Raji (cell line): Measurements from ENCODE around the gene SORD.

ENCODE experiments used
- POLR2A ChIP-seq: IDR thresholded peaks from 2 replicates; pipeline ENCODE4 v1.6.1; 2011; ENCODE audit warnings: low read depth, low read length, control low read depth; ENCODE audit not compliant: insufficient read depth

The SORD gene

GRCh38 chr15:45106002-45106790 is 83.2 kb downstream of the SORD start:
- no peak for TF ChIP-seq POLR2A

- TF ChIP-seq POLR2A = no peak
These were observed 85.1 kb downstream of the SORD start for GRCh38 chr15:45107941-45108630.

- TF ChIP-seq POLR2A = no peak
These were observed 87.3 kb downstream of the SORD start for GRCh38 chr15:45110256-45110820.

GRCh38 chr15:45111390-45112142 is 88.6 kb downstream of the SORD start:
- TF ChIP-seq POLR2A = no peak

- TF ChIP-seq POLR2A = no peak
These were observed 89.2 kb downstream of the SORD start for GRCh38 chr15:45112143-45112590.

GRCh38 chr15:45112591-45113379 is 89.8 kb downstream of the SORD start:
- no peak for TF ChIP-seq POLR2A

GRCh38 chr15:45113380-45113990 is 90.5 kb downstream of the SORD start:
- TF ChIP-seq POLR2A = no peak

- TF ChIP-seq POLR2A = no peak
These were observed 91.2 kb downstream of the SORD start, which contains the start of the genes DUOX2 and DUOXA2 for GRCh38 chr15:45114076-45114750. DUOX2 (minus strand) TSS chr15:45114172; CDS start chr15:45113411, 761 bp downstream. DUOXA2 (plus strand) TSS chr15:45114326; CDS start chr15:45114606, 280 bp downstream.

- no peak for TF ChIP-seq POLR2A
These were observed 91.7 kb downstream of the SORD start for GRCh38 chr15:45114751-45115085.

- TF ChIP-seq POLR2A = no peak
These were observed 92.4 kb downstream of the SORD start for GRCh38 chr15:45115312-45115820.

- TF ChIP-seq POLR2A = no peak
These were observed 93.0 kb downstream of the SORD start for GRCh38 chr15:45116006-45116481.

GRCh38 chr15:45116482-45117307 is 93.7 kb downstream of the SORD start:
- TF ChIP-seq POLR2A = no peak
